Esophagus muscularis mucosa (tissue), 4 donors: Measurements from ENCODE around the gene USF2. TPM values are rescaled to one million over a fixed set of nuclear protein-coding genes. Genes with fewer than 3 reads are reported as not detected.

Experiments used
- DNase-seq: peaks from one replicate; pipeline ENCODE4 v3.0.0-alpha.2; 2017; ENCODE audit errors: extremely low spot score
- H3K27ac ChIP-seq, 4 donors: fragments of 200-600 bp; sonication (generic); replicated peaks in 1 of 4; 1 replicate in 3 of 4; 2 replicates in 1 of 4; pipeline ENCODE4 v1.5.1; 2016 to 2019; ENCODE audit warnings: mild to moderate bottlenecking in 1 of 4
- H3K27me3 ChIP-seq, 4 donors: fragments of 200-600 bp; sonication (generic); one replicate each; pipeline versions ENCODE4 v1.5.1 to v1.6.0; 2016 to 2019
- H3K36me3 ChIP-seq, 4 donors: fragments of 200-600 bp; sonication (generic); one replicate each; pipeline ENCODE4 v1.5.1; 2016 to 2019
- H3K4me1 ChIP-seq, 4 donors: fragments of 200-600 bp; sonication (generic); one replicate each; pipeline ENCODE4 v1.5.1; 2016 to 2019
- H3K4me3 ChIP-seq, 4 donors: fragments of 200-600 bp; sonication (generic); 1 replicate in 2 of 4; 2 replicates in 2 of 4; pipeline ENCODE4 v1.5.1; 2016 to 2019; ENCODE audit warnings: mild to moderate bottlenecking in 4 of 4, moderate library complexity in 1 of 4
- H3K9me3 ChIP-seq, 4 donors: fragments of 200-600 bp; sonication (generic); 1 replicate in 3 of 4; 2 replicates in 1 of 4; pipeline ENCODE4 v1.5.1; 2016 to 2019
- CTCF ChIP-seq, 3 experiments: fragments of 200-600 bp in 2 of 3; fragments of 450-650 bp in 1 of 3; sonication (generic) in 2 of 3; IDR thresholded peaks; one replicate each; pipeline ENCODE4 v1.5.1; 2017 to 2019; ENCODE audit warnings: antibody characterized with exemption in 3 of 3, mild to moderate bottlenecking in 2 of 3, moderate library complexity in 1 of 3
- EP300 ChIP-seq: sonication (generic); formaldehyde crosslinking; IDR thresholded peaks from one replicate; pipeline ENCODE4 v1.6.1; 2017; ENCODE audit warnings: antibody characterized with exemption
- POLR2A ChIP-seq: fragments of 450-650 bp; IDR thresholded peaks from one replicate; pipeline ENCODE4 v1.6.1; 2017; ENCODE audit warnings: antibody characterized with exemption, moderate library complexity, mild to moderate bottlenecking, low read depth
- POLR2AphosphoS5 ChIP-seq, 2 donors: sonication (generic); formaldehyde crosslinking; IDR thresholded peaks; one replicate each; pipeline ENCODE4 v1.6.1; 2017; ENCODE audit warnings: antibody characterized with exemption in 2 of 2
- WGBS: methylation state at CpG from one replicate; pipeline ENCODE4 v1.1.5; 2018; 5-methylcytosine and 5-hydroxymethylcytosine counted together
- intact Hi-C: fragments of 100-400 bp; cut with DNase I; formaldehyde crosslinking; loops from one replicate; pipeline ENCODE4 v1.15.1; 2023
- total RNA-seq, 4 donors: library from RNA; depleted of rRNA; stranded (reverse); fragments of >200 nt; gene quantifications; one replicate each; pipeline versions ENCODE4 v1.1.0 to v1.2.1, GENCODE V29; 2016

The USF2 gene
- total RNA-seq, 4 donors from 2014 or later, result 111 to 122 (median 116) TPM

- H3K4me1 ChIP-seq, result peaks cover 30 to 51% (median 42%) of the 10 kb centered on the region in 4 donors
- peak overlapping the region; percentile 94 to 97 (median 96) for H3K27ac ChIP-seq
- intact Hi-C loops, result loop anchor here (5.0 kb wide), 1 partner anchor 124 kb away; the partner anchor contains the start of gene FXYD7
- no peak for DNase-seq
- no peaks in the 10 kb centered on the region for H3K27me3 ChIP-seq
- no peaks in the 10 kb centered on the region for H3K9me3 ChIP-seq
- TF ChIP-seq EP300 (no peak), POLR2A (no peak), POLR2AphosphoS5 (IDR thresholded peaks at IDR 0.05) (no peak)
- whole genome bisulfite sequencing, result 80% methylated on average over 7 of the region's 10 CpGs
- H3K36me3 ChIP-seq, result peaks cover 7 to 16% (median 10%) of the 10 kb centered on the region in 4 donors
- H3K4me3 ChIP-seq, result no peak overlapping the region
Measured at GRCh38 chr19:35265900-35266519, 2.8 kb upstream of the USF2 start.

GRCh38 chr19:35266520-35267352 is 2.0 kb upstream of the USF2 start:
- H3K9me3 ChIP-seq, result no peaks in the 10 kb centered on the region
- DNase-seq, result no peak
- no peak for TF ChIP-seq CTCF (IDR thresholded peaks at IDR 0.05)
- TF ChIP-seq EP300, result no peak
- TF ChIP-seq POLR2A, result no peak
- TF ChIP-seq POLR2AphosphoS5 (IDR thresholded peaks at IDR 0.05), result no peak
- peak overlapping the region; percentile 76 to 95 (median 90) for H3K4me3 ChIP-seq
- WGBS, result 44% methylated on average over 23 of the region's 39 CpGs
- peak overlapping the region; percentile 94 to 97 (median 96) for H3K27ac ChIP-seq
- intact Hi-C loops, result loop anchor here (5.0 kb wide), 1 partner anchor 124 kb away; the partner anchor contains the start of gene FXYD7
- no peaks in the 10 kb centered on the region for H3K27me3 ChIP-seq
- peaks cover 30 to 55% (median 42%) of the 10 kb centered on the region in 4 donors for H3K4me1 ChIP-seq
- H3K36me3 ChIP-seq, result peaks cover 15 to 23% (median 17%) of the 10 kb centered on the region in 4 donors

GRCh38 chr19:35267353-35267817 is 1.4 kb upstream of the USF2 start:
- 0% methylated on average over 12 of the region's 40 CpGs for WGBS
- Histone ChIP-seq H3K9me3 (no peaks in the 10 kb centered on the region), H3K27ac (peak overlapping the region; percentile 94 to 97 (median 96)), H3K36me3 (peaks cover 17 to 29% (median 23%) of the 10 kb centered on the region in 4 donors), H3K27me3 (no peaks in the 10 kb centered on the region), H3K4me1 (peaks cover 30 to 55% (median 42%) of the 10 kb centered on the region in 4 donors), H3K4me3 (peak overlapping the region; percentile 76 to 95 (median 90))
- TF ChIP-seq POLR2A, result no peak
- intact Hi-C loops, result loop anchor here (5.0 kb wide), 1 partner anchor 125 kb away; the partner anchor contains the start of gene FXYD7
- DNase-seq, result no peak

- intact Hi-C loops, result loop anchor here (5.0 kb wide), 1 partner anchor 126 kb away; the partner anchor contains the start of gene FXYD7
- peak overlapping the region; percentile 76 to 95 (median 90) for H3K4me3 ChIP-seq
- H3K27ac ChIP-seq, result peak overlapping the region; percentile 94 to 97 (median 96)
- H3K36me3 ChIP-seq, result peaks cover 17 to 35% (median 29%) of the 10 kb centered on the region in 4 donors
- TF ChIP-seq POLR2A, result peak; percentile 78
- peak; percentile 58 to 87 for TF ChIP-seq POLR2AphosphoS5 (IDR thresholded peaks at IDR 0.05)
- no peak for TF ChIP-seq EP300
- no peak for DNase-seq
- WGBS, result under 1% methylated on average over 32 of the region's 100 CpGs
- no peaks in the 10 kb centered on the region for H3K9me3 ChIP-seq
- H3K4me1 ChIP-seq, result peaks cover 30 to 55% (median 45%) of the 10 kb centered on the region in 4 donors
- no peaks in the 10 kb centered on the region for H3K27me3 ChIP-seq
Measured at GRCh38 chr19:35267818-35268535, 785 bp upstream of the USF2 start.

- Histone ChIP-seq H3K9me3 (no peaks in the 10 kb centered on the region), H3K4me1 (peaks cover 30 to 48% (median 42%) of the 10 kb centered on the region in 4 donors), H3K27me3 (no peaks in the 10 kb centered on the region), H3K27ac (peak overlapping the region; percentile 94 to 97 (median 96)), H3K36me3 (peaks cover 22 to 51% (median 45%) of the 10 kb centered on the region in 4 donors), H3K4me3 (peak overlapping the region; percentile 76 to 95 (median 90))
- DNase-seq, result no peak
- no peak for TF ChIP-seq POLR2AphosphoS5 (IDR thresholded peaks at IDR 0.05)
- TF ChIP-seq POLR2A, result no peak
- TF ChIP-seq CTCF (IDR thresholded peaks at IDR 0.05), result peak; percentile 52 to 80 (median 79)
- no peak for TF ChIP-seq EP300
- intact Hi-C loops, result loop anchor here (5.0 kb wide), 2 partner anchors 127 to 228 kb away; partner anchors contain the start of gene FXYD7
- WGBS, result no CpG with 5 or more reads among the region's 66 CpGs
Measured at GRCh38 chr19:35269438-35270117, 816 bp downstream of the USF2 start.
